Muscle of leg (tissue), 11 donors: Measurements from ENCODE around the gene HNRNPF. TPM values are rescaled to one million over a fixed set of nuclear protein-coding genes. Genes with fewer than 3 reads are reported as not detected.

Source experiments
- DNase-seq: peaks from one replicate; pipeline ENCODE4 v3.0.0; 2013
- H3K27ac ChIP-seq: one replicate; pipeline ENCODE4 v1.5.1; 2013; ENCODE audit warnings: mild to moderate bottlenecking, low read length, control low read depth
- H3K27me3 ChIP-seq: one replicate; pipeline ENCODE4 v1.6.1; 2013; ENCODE audit warnings: low read length; ENCODE audit not compliant: control insufficient read depth, insufficient read depth
- H3K36me3 ChIP-seq: one replicate; pipeline ENCODE4 v1.6.1; 2013; ENCODE audit warnings: low read length; ENCODE audit not compliant: control insufficient read depth, insufficient read depth
- H3K4me1 ChIP-seq: one replicate; pipeline ENCODE4 v1.6.1; 2013; ENCODE audit warnings: low read length; ENCODE audit not compliant: control insufficient read depth, insufficient read depth
- H3K4me3 ChIP-seq: one replicate; pipeline ENCODE4 v1.5.1; 2013; ENCODE audit warnings: low read length, control low read depth
- H3K9me3 ChIP-seq: replicated peaks from 2 replicates; pipeline ENCODE4 v1.6.1; 2013; ENCODE audit warnings: low read depth, low read length; ENCODE audit not compliant: control insufficient read depth
- WGBS: methylation state at CpG from one replicate; pipeline ENCODE4 v1.1.5; 2013; ENCODE audit warnings: missing lambda C conversion rate; ENCODE audit not compliant: insufficient coverage; 5-methylcytosine and 5-hydroxymethylcytosine counted together
- polyA plus RNA-seq, 8 donors: library from polyadenylated mRNA; unstranded; fragments of 120-200 nt; gene quantifications; one replicate each; pipeline versions ENCODE4 v1.2.1 to v1.2.3, GENCODE V29; 2013; ENCODE audit warnings: inconsistent platforms in 1 of 8, low replicate concordance in 1 of 8; ENCODE audit not compliant: insufficient read length in 8 of 8, insufficient read depth in 1 of 8
- total RNA-seq: library from RNA; stranded (reverse); fragments of 120-200 nt; gene quantifications from one replicate; pipeline ENCODE4 v1.2.4, GENCODE V29; 2013

The HNRNPF gene
- total and polyA plus RNA-seq, 9 donors, result 100 to 151 (median 114) TPM

- Histone ChIP-seq H3K27me3 (no peaks in the 10 kb centered on the region), H3K27ac (no peak within 1 kb of the TSS), H3K4me1 (peaks cover 3% of the 10 kb centered on the region), H3K36me3 (no peaks in the 10 kb centered on the region), H3K9me3 (no peaks in the 10 kb centered on the region), H3K4me3 (no peak within 1 kb of the TSS)
- DNase-seq, result no peak
- 74% methylated on average over 9 of the region's 13 CpGs for WGBS
These were observed 37.6 kb downstream of the HNRNPF start, which contains the start of gene FXYD4 for GRCh38 chr10:43371418-43371817. FXYD4 (plus strand) TSS chr10:43371636; CDS start chr10:43373747, 2,111 bp downstream.

- H3K4me3 ChIP-seq, result no peak overlapping the region
These were observed 38.2 kb downstream of the HNRNPF start for GRCh38 chr10:43370671-43371215.

GRCh38 chr10:43369921-43370320, 39.1 kb downstream of the HNRNPF start:
- H3K27me3 ChIP-seq, result no peaks in the 10 kb centered on the region
- H3K4me3 ChIP-seq, result no peak overlapping the region
- H3K9me3 ChIP-seq, result no peaks in the 10 kb centered on the region
- no peaks in the 10 kb centered on the region for H3K4me1 ChIP-seq
- WGBS, result 93% methylated on average over 2 of the region's 4 CpGs
- DNase-seq, result no peak
- H3K36me3 ChIP-seq, result no peaks in the 10 kb centered on the region
- no peak overlapping the region for H3K27ac ChIP-seq

More at GRCh38 chr10:43370671-43371215, 38.2 kb downstream of the HNRNPF start:
- no peak for DNase-seq
- no peaks in the 10 kb centered on the region for H3K27me3 ChIP-seq
- H3K27ac ChIP-seq, result no peak overlapping the region
- peaks cover 3% of the 10 kb centered on the region for H3K4me1 ChIP-seq
- H3K36me3 ChIP-seq, result no peaks in the 10 kb centered on the region
- no peaks in the 10 kb centered on the region for H3K9me3 ChIP-seq
- 75% methylated on average over 5 of the region's 9 CpGs for WGBS

- 100% methylated on average over 1 of the region's 3 CpGs for WGBS
- Histone ChIP-seq H3K27ac (no peak overlapping the region), H3K4me1 (peaks cover 10% of the 10 kb centered on the region), H3K4me3 (no peak overlapping the region), H3K36me3 (no peaks in the 10 kb centered on the region), H3K27me3 (peaks cover 2% of the 10 kb centered on the region), H3K9me3 (no peaks in the 10 kb centered on the region)
- DNase-seq, result no peak
These were observed 44.0 kb downstream of the HNRNPF start for GRCh38 chr10:43365001-43365400.

- Histone ChIP-seq H3K36me3 (no peaks in the 10 kb centered on the region), H3K27ac (peak overlapping the region; percentile 40), H3K9me3 (no peaks in the 10 kb centered on the region), H3K4me1 (peaks cover 10% of the 10 kb centered on the region), H3K27me3 (peaks cover 2% of the 10 kb centered on the region), H3K4me3 (peak overlapping the region; percentile 53)
- whole genome bisulfite sequencing, result 3% methylated on average over 47 of the region's 48 CpGs
- DNase-seq, result peak; percentile 95
These were observed 46.7 kb downstream of the HNRNPF start for GRCh38 chr10:43362191-43362839.

GRCh38 chr10:43361547-43362190, 47.3 kb downstream of the HNRNPF start:
- no peaks in the 10 kb centered on the region for H3K9me3 ChIP-seq
- DNase-seq, result no peak
- peak overlapping the region; percentile 53 for H3K4me3 ChIP-seq
- peaks cover 10% of the 10 kb centered on the region for H3K4me1 ChIP-seq
- H3K36me3 ChIP-seq, result no peaks in the 10 kb centered on the region
- 24% methylated on average over 21 of the region's 21 CpGs for WGBS
- peaks cover 2% of the 10 kb centered on the region for H3K27me3 ChIP-seq
- H3K27ac ChIP-seq, result no peak overlapping the region

DNA sequence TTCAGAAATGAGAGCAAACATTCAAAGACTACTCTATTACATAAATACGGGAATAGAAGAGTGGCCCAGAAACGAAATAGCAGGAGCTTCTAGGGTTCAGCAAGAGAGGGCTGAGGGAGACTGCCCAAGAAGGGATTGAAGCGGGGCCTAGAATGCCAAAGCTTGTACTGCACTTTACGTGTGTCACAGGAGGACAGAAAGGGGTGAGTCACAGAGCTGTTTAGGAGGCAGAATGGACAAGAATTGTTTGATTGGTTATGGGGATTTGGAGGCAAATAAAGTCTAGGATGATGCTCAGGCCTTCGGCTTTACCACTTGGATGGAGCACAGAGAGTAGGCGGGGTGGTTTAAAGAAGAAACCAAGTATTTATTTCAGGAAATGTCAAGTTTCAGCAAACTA, 48.9 kb downstream of the HNRNPF start:
- Histone ChIP-seq H3K9me3 (no peaks in the 10 kb centered on the region), H3K4me1 (peaks cover 10% of the 10 kb centered on the region), H3K36me3 (no peaks in the 10 kb centered on the region), H3K27me3 (peaks cover 2% of the 10 kb centered on the region), H3K27ac (no peak overlapping the region), H3K4me3 (no peak overlapping the region)
- DNase-seq, result no peak
- WGBS, result 76% methylated on average over 4 of the region's 6 CpGs

DNA sequence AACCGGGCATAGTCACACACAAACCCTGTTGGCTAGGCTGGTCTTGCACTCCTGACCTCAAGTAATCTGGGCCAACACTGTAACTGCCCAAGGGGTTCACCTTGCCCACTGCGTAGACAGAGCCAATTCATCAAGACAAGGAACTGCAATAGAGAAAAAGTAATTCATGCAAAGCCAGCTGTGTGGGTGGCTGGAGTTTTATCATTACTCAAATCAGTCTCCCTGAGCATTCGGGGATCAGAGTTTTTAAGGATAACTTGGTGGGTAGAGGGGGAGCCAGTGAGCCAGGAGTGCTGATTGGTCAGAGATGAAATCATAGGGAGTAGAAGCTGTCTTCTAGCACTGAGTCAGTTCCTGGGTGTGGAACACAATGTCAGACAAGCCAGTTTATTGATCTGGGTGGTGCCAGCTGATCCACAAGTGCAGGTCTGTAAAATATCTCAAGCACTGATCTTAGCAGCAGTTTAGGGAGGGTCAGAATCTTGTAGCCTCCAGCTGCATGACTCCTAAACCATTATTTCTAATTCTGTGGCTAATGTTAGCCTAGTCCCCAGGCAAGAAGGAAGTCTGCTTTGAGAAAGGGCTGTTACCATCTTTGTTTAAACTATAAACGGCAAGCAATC, 53.1 kb downstream of the HNRNPF start:
- no peak for DNase-seq
- Histone ChIP-seq H3K27ac (no peak overlapping the region), H3K36me3 (no peaks in the 10 kb centered on the region), H3K4me1 (peaks cover 1% of the 10 kb centered on the region), H3K27me3 (peaks cover 5% of the 10 kb centered on the region), H3K9me3 (no peaks in the 10 kb centered on the region), H3K4me3 (no peak overlapping the region)
- WGBS, result 20% methylated on average over 1 of the region's 4 CpGs

DNA sequence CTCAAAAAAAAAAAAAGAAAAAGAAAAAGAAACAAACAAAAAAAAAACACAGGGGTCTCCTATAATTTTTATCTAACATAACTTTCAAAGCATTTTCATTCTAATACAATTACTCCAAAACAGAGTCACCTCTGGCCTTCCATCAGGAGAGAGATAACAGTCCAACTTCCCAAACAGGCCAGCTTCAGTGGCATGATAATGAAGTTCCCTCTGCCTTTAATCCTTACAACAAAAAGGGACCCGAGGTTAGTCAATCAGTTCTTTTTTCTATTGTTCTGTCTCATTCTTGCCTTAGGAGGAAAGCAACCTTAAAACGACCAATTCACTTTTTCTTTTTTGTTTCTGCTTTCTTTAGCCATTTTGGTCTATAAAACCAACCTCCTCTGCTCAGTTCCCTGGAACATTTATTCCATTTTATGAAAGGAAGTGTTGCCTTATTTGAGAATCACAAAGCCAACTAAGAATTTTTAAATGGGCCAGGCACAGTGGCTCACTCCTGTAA, 54.1 kb downstream of the HNRNPF start:
- no peaks in the 10 kb centered on the region for H3K9me3 ChIP-seq
- no peak overlapping the region for H3K4me3 ChIP-seq
- WGBS, result no CpG with 5 or more reads among the region's 2 CpGs
- H3K27ac ChIP-seq, result no peak overlapping the region
- no peak for DNase-seq
- H3K27me3 ChIP-seq, result peaks cover 15% of the 10 kb centered on the region
- H3K36me3 ChIP-seq, result no peaks in the 10 kb centered on the region
- H3K4me1 ChIP-seq, result peaks cover 8% of the 10 kb centered on the region

DNA sequence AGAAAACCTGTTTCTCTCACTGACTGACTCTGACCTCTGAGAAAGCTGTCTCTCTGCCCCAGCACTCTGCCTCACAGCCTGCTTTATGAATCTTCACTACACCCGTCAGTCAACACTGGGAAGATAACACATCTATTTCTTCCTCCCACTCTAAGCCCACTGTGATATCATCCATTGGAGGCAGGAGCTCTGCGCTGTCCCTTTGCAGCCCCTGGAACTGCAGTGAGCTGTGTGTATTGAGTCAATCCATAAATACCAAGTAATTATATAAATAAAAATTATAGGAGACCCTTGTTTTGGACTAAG, 54.7 kb downstream of the HNRNPF start:
- Histone ChIP-seq H3K9me3 (no peaks in the 10 kb centered on the region), H3K36me3 (no peaks in the 10 kb centered on the region), H3K4me1 (peaks cover 8% of the 10 kb centered on the region), H3K4me3 (no peak overlapping the region), H3K27me3 (peaks cover 18% of the 10 kb centered on the region), H3K27ac (no peak overlapping the region)
- DNase-seq, result no peak
- no CpG with 5 or more reads among the region's 2 CpGs for WGBS
